Measurements from ENCODE around the gene DUSP15.
"Not testable (repeated sequence)": the region's sequence is repeated elsewhere in the genome, so short reads cannot be mapped to it uniquely, and the experiment has no call there.

The DUSP15 gene, protein sequence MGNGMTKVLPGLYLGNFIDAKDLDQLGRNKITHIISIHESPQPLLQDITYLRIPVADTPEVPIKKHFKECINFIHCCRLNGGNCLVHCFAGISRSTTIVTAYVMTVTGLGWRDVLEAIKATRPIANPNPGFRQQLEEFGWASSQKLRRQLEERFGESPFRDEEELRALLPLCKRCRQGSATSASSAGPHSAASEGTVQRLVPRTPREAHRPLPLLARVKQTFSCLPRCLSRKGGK

DNA sequence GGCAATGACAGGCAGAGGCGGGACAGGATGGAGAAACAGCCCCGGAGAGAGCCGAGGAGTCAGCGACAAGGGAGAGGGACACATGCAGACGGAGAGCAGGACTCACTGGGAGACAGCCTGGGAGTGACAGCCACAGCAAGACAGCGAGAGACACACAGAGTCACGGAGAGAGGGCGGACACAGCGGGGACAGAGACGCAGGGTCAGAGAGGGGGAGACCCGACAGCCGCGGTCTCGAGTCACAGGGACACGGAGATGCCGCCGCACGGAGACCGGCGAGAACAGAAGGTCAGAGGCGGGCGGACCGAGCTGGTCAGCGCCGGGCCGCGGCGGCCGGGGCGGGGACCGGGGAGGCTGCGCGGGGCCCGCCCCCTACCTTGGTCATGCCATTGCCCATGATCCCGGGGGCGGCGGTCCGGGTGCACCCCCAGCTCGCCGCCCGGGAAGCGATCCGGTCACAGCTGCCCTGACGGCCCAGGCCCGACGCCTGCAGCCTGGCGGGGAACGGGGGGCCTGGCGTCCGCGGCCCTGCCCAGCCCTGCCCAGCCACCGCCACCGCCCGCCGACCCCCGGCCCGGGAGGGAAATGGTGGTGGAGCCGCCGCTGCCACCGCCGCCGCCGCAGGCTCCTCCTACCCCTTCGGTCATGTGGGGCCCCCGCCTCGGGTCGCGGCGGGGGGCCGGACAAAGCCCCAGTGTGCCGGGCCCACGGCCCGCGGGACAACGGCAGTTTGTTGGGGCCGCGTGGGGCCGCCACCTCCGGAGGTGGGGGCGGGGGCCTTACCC lies at the start of gene DUSP15, which contains the start of gene TTLL9:
TSS of gene DUSP15 (minus strand) at position 586 of the 784 bp plus-strand sequence. CDS start at position 396, 190 bp downstream.
TSS of gene TTLL9 (plus strand) at position 693 of the 784 bp plus-strand sequence. CDS start 493 bp downstream, outside the sequence.
- DNase-seq = no peak

DNA sequence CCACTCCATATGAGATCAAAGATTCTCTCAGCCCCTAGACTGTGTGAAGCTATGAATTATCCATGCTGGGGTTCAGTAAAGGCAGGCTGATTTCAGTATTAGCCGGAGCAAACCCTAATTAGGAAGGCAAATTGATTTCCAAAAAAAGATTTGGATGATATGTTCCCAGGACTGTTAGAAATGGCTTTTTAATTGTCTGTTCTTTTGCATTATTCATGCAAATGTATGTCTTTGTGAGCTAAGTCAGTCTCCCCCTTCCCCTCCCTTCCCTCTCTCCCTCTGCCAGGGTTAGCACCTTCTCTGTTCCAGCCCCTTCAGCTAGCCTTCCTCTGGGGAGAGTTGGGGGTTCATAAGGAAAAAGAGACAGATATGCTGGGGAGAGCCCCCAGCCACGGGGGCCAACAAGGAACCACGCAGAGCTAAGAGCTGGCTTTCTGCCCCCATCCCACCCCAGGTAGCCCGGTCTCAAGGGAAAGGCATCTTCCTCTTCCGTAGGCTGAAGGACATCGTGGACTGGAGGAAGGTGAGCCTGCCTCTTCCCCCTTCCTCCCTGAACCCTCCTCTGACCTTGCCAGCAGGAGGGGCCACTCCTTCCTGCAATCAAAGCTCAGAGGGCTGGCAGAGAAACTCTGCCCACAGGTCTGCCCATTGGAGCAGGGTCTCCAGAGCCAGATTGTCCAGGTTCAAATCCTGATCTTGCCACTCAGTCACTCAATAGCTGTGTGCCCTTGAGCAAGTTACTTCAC lies 49.3 kb upstream of the DUSP15 start:
- no peak for DNase-seq

DNA sequence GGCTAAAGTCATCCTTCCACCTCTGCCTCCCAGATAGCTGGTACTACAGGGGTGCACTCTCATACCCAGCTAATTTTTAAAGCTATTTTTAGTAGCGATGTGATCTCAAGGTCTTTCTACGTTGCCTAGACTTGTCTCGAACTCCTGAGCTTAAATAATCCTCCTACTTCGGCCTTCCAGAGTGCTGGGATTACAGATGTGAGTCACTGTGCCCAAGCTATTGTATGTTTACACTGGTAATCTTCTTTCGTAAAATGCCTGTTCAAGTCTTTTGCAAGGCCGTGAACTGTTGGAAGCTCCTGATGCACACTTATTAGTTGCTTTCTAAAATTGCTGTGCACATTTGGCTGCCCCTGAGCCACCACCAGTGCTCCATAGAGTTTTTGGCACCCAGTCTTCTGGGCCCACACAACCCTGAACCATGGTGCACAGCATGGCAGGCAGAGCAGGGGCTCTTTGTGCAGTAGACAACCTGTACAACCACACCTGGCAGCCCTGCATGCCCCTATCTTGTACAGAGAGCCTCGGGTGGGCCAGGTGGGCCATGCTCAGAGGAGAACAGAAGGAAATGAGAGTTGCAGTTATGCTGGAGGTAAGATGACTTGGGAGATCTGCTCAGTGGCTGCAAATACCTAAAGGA lies 48.3 kb upstream of the DUSP15 start:
- no peak for DNase-seq

DNA sequence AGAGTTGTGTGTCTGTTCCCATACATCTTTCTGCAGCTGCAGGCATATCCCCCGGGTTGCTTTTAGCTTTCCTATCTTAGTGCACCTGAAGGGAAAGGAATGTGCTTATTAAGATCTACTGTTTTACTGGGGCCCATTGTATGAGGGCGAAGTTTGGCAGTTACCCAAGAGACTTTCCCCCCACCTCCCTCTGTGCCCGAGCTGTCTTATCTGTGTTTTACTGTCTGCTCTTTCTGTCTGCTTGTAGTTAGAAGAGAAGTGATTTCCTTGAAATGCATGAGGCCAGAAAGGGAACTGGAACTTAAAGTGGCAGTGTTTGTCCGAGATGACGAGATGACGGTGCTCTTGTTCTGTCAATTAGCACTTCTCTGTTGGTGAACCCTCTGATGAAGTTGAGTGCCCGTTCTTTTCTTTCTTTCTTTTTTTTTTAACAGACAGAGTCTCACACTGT lies 47.7 kb upstream of the DUSP15 start:
- not testable (repeated sequence) for DNase-seq

DNA sequence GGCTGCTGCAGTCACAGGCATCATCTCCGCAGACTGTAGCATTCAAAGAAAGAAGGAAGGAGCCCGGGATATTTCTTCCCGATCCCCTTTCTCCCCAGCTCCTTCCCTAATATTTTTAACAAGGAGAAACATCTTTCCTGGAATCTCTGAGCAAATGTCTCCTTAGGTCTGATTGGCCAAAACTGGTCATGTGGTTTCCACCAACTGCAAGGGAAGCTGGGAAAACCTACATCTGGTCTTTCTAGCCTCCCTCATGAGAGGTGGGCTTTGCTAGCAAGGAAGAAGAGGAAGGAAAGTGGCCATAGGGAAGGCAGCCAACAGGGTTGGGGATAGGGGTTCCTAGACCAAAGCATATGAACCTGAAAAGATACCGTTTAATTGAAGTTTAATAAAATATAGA lies 46.4 kb upstream of the DUSP15 start:
- DNase-seq = no peak

DNA sequence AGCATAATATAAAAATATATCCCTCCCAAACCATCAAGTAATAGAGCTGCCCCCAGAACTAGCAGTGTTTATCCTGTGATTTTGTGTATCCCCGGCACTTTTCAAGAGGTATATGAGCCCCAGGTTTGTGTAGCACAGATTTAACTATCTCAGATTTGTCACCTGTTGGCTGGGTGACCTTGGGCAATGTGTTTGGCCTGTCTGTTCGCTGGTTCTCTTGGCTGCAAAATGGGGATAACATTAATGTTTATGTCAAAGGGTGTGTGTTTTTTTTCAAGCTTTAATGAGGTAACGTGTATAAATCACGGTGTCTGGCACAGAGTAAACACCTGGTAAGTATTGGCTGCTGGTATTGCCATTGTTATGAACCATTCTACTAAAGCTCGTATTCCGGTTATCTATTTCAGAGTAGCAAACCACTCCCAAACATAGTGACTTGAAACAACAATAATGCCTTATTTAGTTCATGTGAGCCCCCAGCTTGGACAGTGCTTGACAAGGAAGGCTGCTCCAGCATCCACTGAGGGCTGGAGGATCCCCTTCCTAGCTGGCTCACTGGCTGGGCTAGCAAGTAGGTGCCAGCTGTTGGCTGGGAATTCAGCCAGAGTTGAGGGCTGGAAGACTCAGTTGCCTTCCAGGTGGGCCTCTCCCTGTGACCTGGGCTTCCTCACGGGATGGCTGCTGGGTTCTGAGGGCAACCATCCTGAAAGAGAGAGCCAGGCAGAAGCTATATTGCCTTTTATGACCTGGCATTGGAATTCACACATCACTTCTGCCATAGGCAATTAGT lies 45.4 kb upstream of the DUSP15 start:
- no peak for DNase-seq

DNA sequence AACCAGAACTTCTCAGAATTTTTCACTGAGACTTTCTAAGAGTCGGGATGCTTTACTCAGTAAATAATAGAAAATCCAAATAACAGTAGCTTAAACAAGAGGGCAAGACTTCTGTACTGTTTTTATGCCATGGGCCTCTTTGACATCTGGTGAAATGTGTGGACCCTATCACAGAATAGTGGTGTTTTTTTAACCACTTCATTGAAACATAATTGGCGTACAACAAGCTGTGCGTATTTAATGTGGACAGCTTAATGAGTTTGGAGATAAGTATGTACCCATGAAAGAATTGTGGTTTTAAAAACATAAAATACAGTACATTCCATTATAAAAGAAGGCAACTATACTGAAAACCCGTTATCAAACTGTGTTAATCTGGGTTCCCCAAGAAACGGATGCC lies 43.8 kb upstream of the DUSP15 start:
- DNase-seq = no peak

DNA sequence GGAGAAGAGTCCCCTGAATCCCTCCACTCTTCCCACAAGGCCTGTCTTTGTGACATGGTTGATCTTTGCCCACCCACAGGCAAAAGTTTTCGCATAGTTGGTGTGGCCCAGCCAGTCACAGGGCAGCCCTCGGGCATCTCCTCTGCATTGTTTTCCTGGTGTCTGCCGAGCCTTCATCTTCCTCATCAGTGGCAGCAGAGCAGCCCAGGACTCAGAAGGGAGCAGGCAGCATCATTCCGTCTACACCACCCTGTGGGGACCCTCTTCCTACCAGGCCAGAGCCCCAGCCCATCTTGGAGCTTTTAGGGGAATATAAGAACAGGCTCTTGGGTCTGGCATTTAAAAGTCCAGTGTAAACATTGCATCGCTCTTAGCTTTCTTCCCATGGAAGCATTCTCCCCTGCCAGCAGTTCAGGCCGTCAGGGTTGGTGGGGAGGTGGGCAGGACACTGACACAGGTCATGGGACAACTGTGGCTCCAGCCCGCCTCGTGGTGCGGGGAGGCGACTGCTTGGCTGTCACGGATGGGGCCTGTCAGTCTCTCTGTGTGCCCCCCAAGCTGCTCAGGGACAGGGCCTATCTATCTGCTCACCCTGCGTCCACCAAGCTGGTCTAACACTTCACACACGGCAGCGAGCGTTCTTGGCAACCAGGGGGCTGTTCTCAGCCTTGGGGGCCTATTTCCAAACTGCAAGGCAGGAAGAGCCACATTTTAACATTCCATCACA lies 43.3 kb upstream of the DUSP15 start:
- no peak for DNase-seq

DNA sequence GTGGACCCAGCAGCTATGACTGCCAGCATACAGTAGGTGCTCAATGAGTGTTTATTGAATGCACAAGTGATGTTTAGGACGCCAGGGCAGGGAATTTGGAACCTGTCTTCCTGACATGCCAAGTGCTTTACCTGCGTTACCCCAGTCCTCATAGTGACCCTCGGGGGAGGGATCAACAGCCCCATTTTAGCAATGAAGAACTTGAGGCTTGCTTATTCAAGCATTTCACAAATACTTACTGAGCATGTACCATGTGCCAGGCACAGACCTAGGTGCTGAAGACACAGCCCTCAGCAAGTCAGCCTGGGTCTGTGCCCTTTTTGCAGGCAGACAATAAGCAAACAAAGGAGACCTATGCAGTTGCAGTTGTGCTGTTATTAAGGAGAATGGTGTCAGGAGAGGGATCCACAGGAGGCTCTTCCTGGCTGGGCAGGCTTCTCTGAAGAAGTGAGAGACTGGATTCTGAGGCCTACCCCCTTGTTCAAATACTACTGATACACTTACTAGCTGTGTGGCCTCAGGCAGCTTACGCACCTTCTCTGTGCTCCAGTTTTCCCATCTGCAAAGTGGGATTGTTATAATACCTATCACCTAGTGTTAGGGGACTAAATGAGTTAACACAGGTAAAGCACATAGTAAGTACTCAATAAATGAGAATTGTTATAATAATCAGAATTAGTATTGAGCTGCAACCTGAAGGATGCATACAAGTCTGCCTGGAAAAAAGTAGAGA lies 39.9 kb upstream of the DUSP15 start:
- DNase-seq = no peak

DNA sequence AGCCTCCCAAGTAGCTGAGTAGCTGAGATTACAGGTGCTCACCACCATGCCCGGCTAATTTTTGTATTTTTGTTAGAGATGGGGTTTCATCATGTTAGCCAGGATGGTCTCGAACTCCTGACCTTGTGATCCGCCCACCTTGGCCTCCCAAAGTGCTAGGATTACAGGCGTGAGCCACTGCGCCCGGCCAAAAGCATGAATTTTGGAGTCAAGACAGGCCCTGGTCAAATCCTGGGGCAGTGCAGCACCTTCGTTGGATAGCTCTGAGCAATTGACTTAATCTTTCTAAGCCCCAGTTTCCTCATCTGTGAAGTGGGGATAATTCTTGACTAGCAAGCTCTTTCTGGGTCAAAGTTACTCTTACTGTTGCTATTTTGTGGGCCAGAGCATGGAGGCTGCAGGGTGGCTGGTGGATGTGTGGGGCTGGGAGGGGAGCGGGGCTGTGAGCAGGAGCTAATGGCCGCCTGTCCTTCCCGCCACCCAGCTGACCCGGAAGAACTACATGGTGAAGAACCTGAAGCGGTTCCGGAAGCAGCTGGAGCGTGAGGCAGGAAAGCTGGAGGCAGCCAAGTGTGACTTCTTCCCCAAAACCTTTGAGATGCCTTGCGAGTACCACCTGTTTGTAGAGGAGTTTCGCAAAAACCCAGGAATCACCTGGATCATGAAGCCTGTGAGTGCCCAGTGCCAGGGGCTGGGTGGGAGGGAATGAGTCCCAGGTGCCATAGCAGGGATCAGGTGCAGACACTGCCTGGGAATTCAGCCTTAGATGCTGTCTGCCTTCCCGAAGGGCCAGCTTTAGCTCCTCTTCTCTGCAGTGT lies 39.1 kb upstream of the DUSP15 start:
- no peak for DNase-seq

DNA sequence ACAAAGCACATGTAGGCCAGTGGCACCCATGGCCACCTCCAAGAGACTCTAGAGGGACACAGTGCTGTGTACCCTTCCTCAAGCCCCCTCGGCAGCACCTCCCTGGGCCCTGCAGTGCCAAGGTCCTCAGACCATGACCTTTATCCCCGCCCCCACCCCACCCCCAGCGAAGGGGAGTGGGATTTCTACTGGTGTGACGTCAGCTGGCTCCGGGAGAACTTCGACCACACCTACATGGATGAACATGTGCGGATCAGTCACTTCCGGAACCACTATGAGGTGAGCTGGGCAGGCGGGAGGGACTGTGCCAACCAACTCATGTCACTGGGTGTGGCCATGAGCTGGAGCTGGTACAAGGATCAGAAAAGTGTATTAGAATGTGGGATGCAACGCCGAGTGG lies 38.1 kb upstream of the DUSP15 start:
- no peak for DNase-seq

DNA sequence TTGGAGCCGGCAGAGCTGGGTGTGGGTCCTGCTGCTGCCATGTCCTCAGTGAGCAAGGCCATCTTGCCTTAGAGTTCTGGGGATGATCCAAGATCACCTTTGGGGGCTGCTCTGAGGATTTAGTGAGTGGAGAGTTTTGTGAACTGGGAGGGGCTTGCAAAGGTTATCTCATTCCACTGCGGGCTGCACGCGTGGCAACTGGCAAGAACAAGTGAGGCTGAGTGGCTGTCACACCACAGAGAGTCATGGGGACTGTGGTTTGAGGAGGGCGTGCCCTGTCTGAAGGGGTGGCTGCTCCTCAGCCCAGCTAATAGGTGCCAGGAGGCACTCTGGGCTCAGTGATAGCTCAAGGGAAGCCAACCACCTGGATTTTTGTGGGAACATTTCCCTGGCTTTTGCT lies 37.7 kb upstream of the DUSP15 start:
- no peak for DNase-seq

DNA sequence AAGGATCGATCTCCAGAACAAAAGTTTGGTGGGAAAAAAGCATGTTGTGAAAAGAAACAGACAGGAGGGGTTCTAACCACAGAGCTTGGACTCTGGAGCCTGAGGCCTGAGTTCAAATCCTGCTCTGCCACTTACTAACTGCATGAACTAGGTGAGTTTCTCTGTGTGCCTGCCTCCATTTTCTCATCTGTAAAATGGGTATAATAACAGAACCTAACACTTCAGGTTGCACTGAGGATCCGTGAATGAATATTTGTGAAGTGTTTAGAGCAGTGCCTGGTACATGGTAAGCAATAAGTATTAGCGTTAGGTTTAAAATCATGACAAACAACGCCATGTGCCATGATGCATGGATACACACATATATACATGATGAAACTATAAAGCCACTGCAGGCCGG lies 36.7 kb upstream of the DUSP15 start:
- no peak for DNase-seq

DNA sequence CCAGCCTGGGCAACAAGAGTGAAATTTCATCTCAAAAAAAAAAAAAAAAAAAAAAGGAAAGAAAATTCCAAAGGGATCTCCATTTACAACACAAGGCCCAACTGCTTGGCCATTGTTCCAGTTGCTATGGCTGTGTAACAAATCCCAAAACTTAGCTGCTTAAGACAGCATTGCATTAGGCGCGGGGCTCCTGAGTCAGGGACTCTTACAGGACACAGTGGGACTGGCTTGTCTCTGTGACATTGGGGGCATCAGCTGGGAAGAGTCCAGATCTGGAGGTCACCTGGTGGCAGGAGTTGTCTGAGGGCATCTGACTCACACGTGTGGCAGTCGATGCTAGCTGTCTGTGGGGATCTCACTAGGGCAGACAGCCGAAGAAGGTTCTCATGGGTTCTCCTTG lies 35.7 kb upstream of the DUSP15 start:
- DNase-seq = no peak

DNA sequence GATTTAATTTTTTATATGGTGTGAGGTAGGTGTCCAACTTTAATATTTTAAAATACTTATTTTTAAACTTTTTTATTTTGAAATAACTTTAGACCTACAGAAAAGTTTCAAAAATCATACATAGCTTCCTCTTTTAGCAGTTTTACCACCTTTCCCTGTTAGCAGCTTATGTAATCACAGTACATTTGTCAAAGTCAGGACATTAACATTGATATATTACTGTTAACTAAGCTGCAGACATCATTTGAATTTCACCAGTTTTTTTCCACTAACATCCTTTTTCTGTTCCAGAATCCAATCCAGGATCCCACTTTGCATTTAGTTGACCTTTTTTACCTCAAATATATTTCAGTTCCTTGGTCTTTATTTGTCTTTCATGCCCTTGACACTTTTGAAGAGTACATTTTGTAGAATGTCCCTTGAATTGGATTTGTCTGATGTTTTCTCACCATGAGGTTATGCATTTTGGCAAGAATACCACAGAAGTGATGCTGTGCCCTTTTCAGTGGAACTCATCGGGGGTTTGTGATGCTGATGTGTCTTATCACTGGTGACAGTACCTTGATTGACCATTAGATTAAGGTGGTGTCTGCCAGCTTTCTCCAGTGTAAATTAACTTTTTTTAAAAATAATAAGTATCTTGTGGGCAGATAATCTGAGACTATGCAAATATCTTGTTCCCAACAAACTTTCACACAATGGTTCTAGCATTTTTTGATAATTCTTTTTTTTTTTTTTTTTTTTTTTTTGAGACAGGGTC lies 33.5 kb upstream of the DUSP15 start:
- DNase-seq = no peak

DNA sequence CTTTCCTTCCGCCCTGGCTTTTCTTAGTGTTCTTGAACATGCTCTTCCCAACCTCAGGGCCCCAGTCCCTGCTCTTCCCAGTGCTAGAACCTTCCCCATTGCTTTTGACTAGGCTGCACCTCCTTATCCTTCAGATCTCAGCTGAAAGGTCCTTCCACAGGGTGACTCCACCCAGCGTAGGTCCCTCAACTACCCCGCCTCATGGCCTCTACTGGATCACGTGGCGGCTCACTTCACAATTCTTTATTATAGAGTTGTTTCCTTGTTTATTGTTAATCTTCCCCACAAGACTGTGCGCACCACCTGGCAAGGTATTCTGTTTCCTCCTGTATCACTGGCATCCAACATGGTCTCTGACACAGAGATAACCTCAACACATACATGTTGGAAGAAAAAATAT lies 31.3 kb upstream of the DUSP15 start:
- no peak for DNase-seq

DNA sequence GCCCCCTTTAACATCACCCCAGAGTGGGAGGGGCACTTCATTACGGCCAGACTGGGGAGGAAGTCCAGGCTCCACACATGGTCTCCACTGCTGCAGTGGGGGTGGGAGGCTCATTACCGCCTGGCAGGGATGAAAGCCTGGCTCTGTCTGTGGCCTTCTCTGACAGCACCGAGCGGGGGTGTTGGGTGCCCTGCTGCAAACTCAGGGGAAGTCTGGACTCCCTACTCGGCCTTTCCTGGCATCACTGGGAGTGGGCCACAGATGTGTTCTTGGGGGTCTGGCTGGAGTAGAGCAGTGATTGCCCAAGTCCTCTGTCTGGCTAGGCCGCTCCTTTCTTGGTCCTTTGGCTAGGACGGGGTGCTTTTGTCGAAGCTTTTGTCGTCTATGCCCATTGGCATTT lies 27.2 kb upstream of the DUSP15 start:
- no peak for DNase-seq

DNA sequence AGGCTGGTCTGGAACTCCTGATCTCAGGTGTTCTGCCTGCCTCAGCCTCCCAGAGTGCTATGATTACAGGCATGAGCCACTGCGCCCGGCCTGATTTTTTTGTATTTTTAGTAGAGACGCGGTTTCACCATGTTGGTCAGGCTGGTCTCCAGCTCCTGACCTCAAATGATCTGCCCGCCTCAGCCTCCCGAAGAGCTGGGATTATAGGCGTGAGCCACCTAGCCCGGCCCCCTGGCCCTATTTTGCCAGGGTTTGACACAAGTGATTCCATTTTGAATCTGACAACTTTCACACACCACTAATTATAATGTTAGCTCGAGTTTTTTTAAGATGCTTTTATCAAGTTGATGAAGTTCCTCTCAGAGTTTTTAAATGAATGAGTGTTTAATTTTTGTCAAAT lies 25.7 kb upstream of the DUSP15 start:
- no peak for DNase-seq

DNA sequence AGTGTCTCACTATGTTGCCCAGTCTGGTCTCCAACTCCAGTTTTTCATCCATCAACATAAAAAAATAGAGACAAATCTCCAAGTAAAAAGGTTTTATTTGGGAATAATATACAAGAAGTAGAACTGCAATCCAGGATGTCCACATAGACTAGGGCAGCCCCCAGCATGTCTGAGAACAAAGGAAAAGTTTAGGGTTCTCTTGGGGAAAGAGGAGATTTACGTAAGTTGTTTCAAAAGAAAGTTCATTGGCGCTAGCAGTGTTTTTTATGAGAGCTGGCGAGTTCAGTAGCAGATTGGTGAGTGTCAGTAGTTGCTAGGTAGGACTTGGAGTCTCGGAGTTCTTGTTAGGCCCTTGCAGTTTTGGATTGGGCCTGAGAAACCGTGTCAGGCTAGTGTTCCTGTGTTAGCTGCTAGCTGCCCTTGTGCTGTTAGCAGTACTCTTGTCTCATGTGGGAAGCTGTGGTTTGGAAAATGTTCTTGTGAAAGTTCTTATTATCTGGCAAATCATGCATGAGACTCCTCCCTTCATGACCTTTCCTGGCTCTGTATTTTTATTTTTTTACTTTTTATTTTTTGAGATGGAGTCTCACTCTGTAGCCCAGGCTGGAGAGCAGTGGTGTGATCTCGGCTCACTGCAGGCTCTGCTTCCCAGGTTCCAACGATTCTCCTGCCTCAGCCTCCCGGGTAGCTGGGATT lies 24.8 kb upstream of the DUSP15 start:
- DNase-seq = no peak
